Lung (tissue), 12 donors: ENCODE data around the gene PNO1. TPM values are rescaled to one million over a fixed set of nuclear protein-coding genes. Genes with fewer than 3 reads are reported as not detected.
"Not testable (repeated sequence)": the region's sequence is repeated elsewhere in the genome, so short reads cannot be mapped to it uniquely, and the experiment has no call there.

ENCODE experiments used
- ATAC-seq: fragments of 200-7000 bp; cut with Tn5 transposase; one replicate; pipeline ENCODE4 v1.9.1; 2020; ENCODE audit warnings: moderate number of reproducible peaks; ENCODE audit not compliant: insufficient read depth, low FRiP score
- DNase-seq, 3 donors: peaks; one replicate each; pipeline ENCODE4 v3.0.0-alpha.2; 2013 to 2017
- H3K27ac ChIP-seq, 2 donors: one replicate each; pipeline ENCODE4 v1.5.1; 2013; ENCODE audit warnings: mild to moderate bottlenecking in 2 of 2, moderate library complexity in 2 of 2, control low read depth in 1 of 2, inconsistent platforms in 1 of 2, low read depth in 1 of 2, low read length in 1 of 2
- H3K27me3 ChIP-seq, 3 donors: one replicate each; pipeline ENCODE4 v1.5.1; 2013; ENCODE audit warnings: low read length in 2 of 3; ENCODE audit not compliant: control insufficient read depth in 3 of 3, insufficient read depth in 3 of 3
- H3K36me3 ChIP-seq, 4 donors: one replicate each; pipeline ENCODE4 v1.5.1; 2013; ENCODE audit warnings: low read length in 4 of 4, mild to moderate bottlenecking in 1 of 4, moderate library complexity in 1 of 4; ENCODE audit not compliant: control insufficient read depth in 4 of 4, insufficient read depth in 4 of 4
- H3K4me1 ChIP-seq, 5 donors: one replicate each; pipeline ENCODE4 v1.5.1; 2013; ENCODE audit warnings: low read length in 5 of 5, mild to moderate bottlenecking in 2 of 5, moderate library complexity in 1 of 5; ENCODE audit not compliant: control insufficient read depth in 5 of 5, insufficient read depth in 5 of 5
- H3K4me3 ChIP-seq: one replicate; pipeline ENCODE4 v1.5.1; 2013; ENCODE audit warnings: mild to moderate bottlenecking, control low read depth, moderate library complexity
- H3K9ac ChIP-seq, 2 donors: one replicate each; pipeline ENCODE4 v1.5.1; 2013; ENCODE audit warnings: low read length in 2 of 2, control low read depth in 1 of 2; ENCODE audit not compliant: insufficient read depth in 1 of 2
- H3K9me3 ChIP-seq, 4 donors: one replicate each; pipeline ENCODE4 v1.5.1; 2013; ENCODE audit warnings: low read length in 3 of 4, mild to moderate bottlenecking in 1 of 4, moderate library complexity in 1 of 4; ENCODE audit not compliant: control insufficient read depth in 4 of 4, insufficient read depth in 3 of 4
- CTCF ChIP-seq: IDR thresholded peaks from 2 replicates; pipeline ENCODE4 v1.5.1; 2012; ENCODE audit warnings: mild to moderate bottlenecking; ENCODE audit errors: control extremely low read depth, extremely low read depth
- WGBS, 2 donors: extraction: QIAGEN DNeasy Blood & Tissue Kit; methylation state at CpG; one replicate each; pipeline ENCODE4 v1.1.7; 2013; 5-methylcytosine and 5-hydroxymethylcytosine counted together
- polyA plus RNA-seq, 2 donors: library from polyadenylated mRNA; stranded (reverse); fragments of 200-250 nt; gene quantifications; one replicate each; pipeline ENCODE4 v1.2.1, GENCODE V29; 2013
- total RNA-seq, 2 donors: library from RNA; depleted of rRNA in 1 of 2; stranded (reverse); fragments of >200 nt in 1 of 2; gene quantifications; one replicate each; pipeline ENCODE4 v1.2.1, GENCODE V29; 2014 to 2021
- donor health status: control.
- donor health status: control.
- donor health status: Bipolar disorder and iron deficiency.
- donor health status: healthy.
- donor health status: DM: yes; HTN: yes; CAD: no.

PNO1 gene
- total and polyA plus RNA-seq, 4 donors = 7.8 to 19.4 (median 10.8) TPM

GRCh38 chr2:68115965-68116364 lies 41.7 kb upstream of the PNO1 start:
- ATAC-seq (no peak), DNase-seq (no peak)
- 83% methylated on average over 3 of the region's 3 CpGs for WGBS, 2 donors
- no peaks in the 10 kb centered on the region for H3K36me3 ChIP-seq
- H3K4me3 ChIP-seq = no peak overlapping the region
- peaks cover 0 to 1% (median 0%) of the 10 kb centered on the region in 5 donors for H3K4me1 ChIP-seq
- no peak overlapping the region for H3K9ac ChIP-seq
- H3K27ac ChIP-seq = no peak overlapping the region
- no peak for TF ChIP-seq CTCF
- no peaks in the 10 kb centered on the region for H3K9me3 ChIP-seq
- no peaks in the 10 kb centered on the region for H3K27me3 ChIP-seq

GRCh38 chr2:68117922-68118321 lies 39.8 kb upstream of the PNO1 start:
- not testable (repeated sequence) for H3K27me3 ChIP-seq, H3K36me3 ChIP-seq, H3K9me3 ChIP-seq, H3K4me3 ChIP-seq, H3K9ac ChIP-seq, DNase-seq, ATAC-seq, H3K4me1 ChIP-seq, H3K27ac ChIP-seq
- WGBS, 2 donors = 92 to 100% methylated on average over 4 of the region's 4 CpGs

- H3K27ac ChIP-seq = no peak overlapping the region
- DNase-seq = no peak
- H3K36me3 ChIP-seq = no peaks in the 10 kb centered on the region
- no peak for ATAC-seq
- H3K4me3 ChIP-seq = no peak overlapping the region
- H3K4me1 ChIP-seq = peaks cover 0 to 5% (median 0%) of the 10 kb centered on the region in 5 donors
- no peaks in the 10 kb centered on the region for H3K27me3 ChIP-seq
- no peaks in the 10 kb centered on the region for H3K9me3 ChIP-seq
- WGBS, 2 donors = 59 to 74% methylated on average over 7 of the region's 7 CpGs
- TF ChIP-seq CTCF = no peak
- no peak overlapping the region for H3K9ac ChIP-seq
These were observed 38.9 kb upstream of the PNO1 start for GRCh38 chr2:68118816-68119215.

GRCh38 chr2:68119504-68119903 lies 38.2 kb upstream of the PNO1 start:
- no peaks in the 10 kb centered on the region for H3K36me3 ChIP-seq

More at GRCh38 chr2:68119504-68119903, 38.2 kb upstream of the PNO1 start:
- no peak for TF ChIP-seq CTCF
- Histone ChIP-seq H3K4me3 (no peak overlapping the region), H3K4me1 (peaks cover 0 to 5% (median 0%) of the 10 kb centered on the region in 5 donors), H3K9ac (no peak overlapping the region), H3K27ac (no peak overlapping the region), H3K27me3 (no peaks in the 10 kb centered on the region), H3K9me3 (no peaks in the 10 kb centered on the region)
- DNase-seq = no peak
- 63% methylated on average over 5 of the region's 5 CpGs for WGBS, 2 donors
- ATAC-seq = no peak
